Measurements from ENCODE around the gene HIPK2.

HIPK2 gene

DNA sequence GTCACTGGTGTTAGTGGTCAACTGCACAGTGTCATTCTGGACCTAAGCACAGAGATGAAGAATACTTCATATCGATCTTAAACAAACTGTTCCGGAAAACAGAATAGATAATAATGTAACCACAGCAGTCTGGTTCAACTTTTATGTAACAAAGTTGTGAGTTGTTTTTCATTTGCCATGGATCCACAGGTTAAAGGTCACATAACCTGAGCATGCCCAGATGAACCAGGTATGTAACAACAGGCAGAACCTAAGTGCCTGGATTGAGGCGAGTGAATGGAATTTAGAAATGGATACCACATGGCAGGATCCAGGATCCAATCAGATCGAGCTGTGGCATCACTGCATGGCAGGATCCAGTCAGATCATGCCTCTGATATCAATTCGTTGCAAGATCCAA lies 167.2 kb downstream of the HIPK2 start:
- peaks cover 81% of the 10 kb centered on the region for H3K36me3 ChIP-seq
- no peaks in the 10 kb centered on the region for H3K9me3 ChIP-seq
- no peak for TF ChIP-seq Cebpa-rat (IDR thresholded peaks at IDR 0.05)
- H3K27ac ChIP-seq: no peak overlapping the region
- no peaks in the 10 kb centered on the region for H3K27me3 ChIP-seq
- H3K4me3 ChIP-seq: no peak overlapping the region
- no peaks in the 10 kb centered on the region for H4K20me1 ChIP-seq
- no peak overlapping the region for H3K4me2 ChIP-seq
- H3K9ac ChIP-seq: no peak overlapping the region
- H3K4me1 ChIP-seq: no peaks in the 10 kb centered on the region

- Histone ChIP-seq H3K9ac (no peak overlapping the region), H3K36me3 (peaks cover 79% of the 10 kb centered on the region), H3K4me2 (no peak overlapping the region), H4K20me1 (no peaks in the 10 kb centered on the region), H3K27me3 (no peaks in the 10 kb centered on the region), H3K27ac (no peak overlapping the region), H3K4me3 (no peak overlapping the region), H3K4me1 (peaks cover 5% of the 10 kb centered on the region; the same call in 1 of the 2 replicates), H3K9me3 (no peaks in the 10 kb centered on the region)
- no peak for TF ChIP-seq Cebpa-rat (IDR thresholded peaks at IDR 0.05)
These were observed 173.9 kb downstream of the HIPK2 start for GRCh38 chr7:139603896-139604295.

- H3K4me3 ChIP-seq: no peak overlapping the region
- H3K9ac ChIP-seq: no peak overlapping the region
- peaks cover 5% of the 10 kb centered on the region; the same call in 1 of the 2 replicates for H3K4me1 ChIP-seq
- H3K4me2 ChIP-seq: no peak overlapping the region
- H3K27ac ChIP-seq: no peak overlapping the region
- TF ChIP-seq Cebpa-rat (IDR thresholded peaks at IDR 0.05): no peak
- H3K27me3 ChIP-seq: no peaks in the 10 kb centered on the region
- H3K36me3 ChIP-seq: peaks cover 80% of the 10 kb centered on the region
- no peaks in the 10 kb centered on the region for H3K9me3 ChIP-seq
- H4K20me1 ChIP-seq: no peaks in the 10 kb centered on the region
These were observed 174.5 kb downstream of the HIPK2 start for GRCh38 chr7:139603282-139603681.

DNA sequence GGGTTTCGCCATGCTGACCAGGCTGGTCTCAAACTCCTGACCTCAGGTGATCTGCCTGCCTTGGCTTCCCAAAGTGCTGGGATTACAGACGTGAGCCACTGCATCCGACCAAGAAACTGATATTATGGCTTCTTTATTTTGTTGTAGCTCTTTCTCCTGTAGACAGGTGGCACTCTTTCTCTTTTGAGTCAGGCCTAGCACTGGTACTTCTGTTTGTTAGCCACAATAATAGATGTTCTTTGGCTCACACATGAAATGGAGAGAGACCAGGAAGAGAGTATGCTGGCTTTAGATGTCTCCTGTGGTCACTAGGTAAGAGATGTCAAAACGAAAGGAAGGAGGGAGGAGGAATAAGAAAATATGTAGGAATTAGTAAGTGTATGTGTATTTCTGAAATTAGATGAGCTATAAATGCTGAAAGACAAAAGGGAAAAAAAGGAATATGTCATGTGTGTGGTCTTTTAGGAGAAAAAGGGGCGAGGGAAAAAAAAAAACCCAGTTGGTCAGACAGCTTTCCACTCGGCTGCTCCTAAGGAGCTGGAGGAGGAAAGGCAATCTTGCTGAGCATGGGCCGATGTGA lies 175.6 kb downstream of the HIPK2 start:
- H3K4me2 ChIP-seq: no peak overlapping the region
- H4K20me1 ChIP-seq: no peaks in the 10 kb centered on the region
- no peak for TF ChIP-seq Cebpa-rat (IDR thresholded peaks at IDR 0.05)
- no peak overlapping the region for H3K9ac ChIP-seq
- peaks cover 83% of the 10 kb centered on the region for H3K36me3 ChIP-seq
- H3K9me3 ChIP-seq: no peaks in the 10 kb centered on the region
- H3K27me3 ChIP-seq: no peaks in the 10 kb centered on the region
- no peak overlapping the region for H3K27ac ChIP-seq
- H3K4me1 ChIP-seq: peaks cover 5% of the 10 kb centered on the region; the same call in 1 of the 2 replicates
- no peak overlapping the region for H3K4me3 ChIP-seq

DNA sequence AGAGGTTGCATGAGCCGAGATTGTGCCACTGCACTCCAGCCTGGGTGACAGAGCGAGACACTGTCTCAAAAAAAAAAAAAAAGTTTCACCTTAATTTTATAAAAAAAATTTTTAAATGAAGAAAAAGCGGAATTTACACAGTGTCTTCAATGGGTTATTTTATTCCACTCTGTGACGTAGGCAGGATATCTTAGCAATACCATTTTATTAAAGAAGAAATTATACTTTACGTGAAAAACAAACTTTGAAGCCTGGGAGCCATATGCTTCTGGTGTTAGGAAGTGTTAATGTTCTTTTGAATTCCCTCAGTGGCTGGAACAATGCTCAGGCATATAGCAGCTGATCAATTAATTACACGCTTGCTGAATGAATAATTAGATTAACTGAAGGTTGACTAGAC lies 176.6 kb downstream of the HIPK2 start:
- peaks cover 5% of the 10 kb centered on the region; the same call in 1 of the 2 replicates for H3K4me1 ChIP-seq
- TF ChIP-seq Cebpa-rat (IDR thresholded peaks at IDR 0.05): no peak
- H3K9ac ChIP-seq: no peak overlapping the region
- no peaks in the 10 kb centered on the region for H3K27me3 ChIP-seq
- no peak overlapping the region for H3K4me3 ChIP-seq
- H3K27ac ChIP-seq: no peak overlapping the region
- H3K36me3 ChIP-seq: peaks cover 89% of the 10 kb centered on the region
- no peak overlapping the region for H3K4me2 ChIP-seq
- H4K20me1 ChIP-seq: no peaks in the 10 kb centered on the region
- H3K9me3 ChIP-seq: no peaks in the 10 kb centered on the region

DNA sequence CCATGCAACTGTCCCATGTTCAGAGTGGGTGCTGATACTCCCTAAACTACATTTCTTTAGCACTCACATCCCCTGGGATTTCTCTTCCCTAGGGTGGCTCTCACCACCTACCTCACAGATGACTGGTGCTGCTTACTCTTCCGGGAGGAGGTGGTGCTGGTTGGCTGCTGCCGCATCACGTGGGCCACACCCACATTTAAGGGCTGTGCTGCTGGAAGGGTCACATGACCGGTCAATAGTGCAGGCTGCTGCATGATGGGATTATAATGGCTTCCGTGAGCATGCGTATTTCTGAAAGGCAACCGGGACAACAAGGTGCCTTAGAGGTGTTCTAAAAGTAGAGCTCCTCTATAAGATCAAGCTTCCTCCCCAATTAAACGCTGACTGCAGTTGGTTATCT lies 177.5 kb downstream of the HIPK2 start:
- Histone ChIP-seq H3K27me3 (no peaks in the 10 kb centered on the region), H3K9ac (no peak overlapping the region), H3K4me2 (no peak overlapping the region), H3K36me3 (peaks cover 93% of the 10 kb centered on the region), H3K4me3 (no peak overlapping the region), H4K20me1 (no peaks in the 10 kb centered on the region), H3K27ac (no peak overlapping the region), H3K9me3 (no peaks in the 10 kb centered on the region), H3K4me1 (peaks cover 5% of the 10 kb centered on the region; the same call in 1 of the 2 replicates)
- no peak for TF ChIP-seq Cebpa-rat (IDR thresholded peaks at IDR 0.05)

GRCh38 chr7:139598642-139599041 lies 179.2 kb downstream of the HIPK2 start:
- no peaks in the 10 kb centered on the region for H3K9me3 ChIP-seq
- no peaks in the 10 kb centered on the region for H3K27me3 ChIP-seq
- no peak overlapping the region for H3K27ac ChIP-seq
- H3K4me3 ChIP-seq: no peak overlapping the region
- H3K36me3 ChIP-seq: peaks cover 96% of the 10 kb centered on the region
- no peak overlapping the region for H3K9ac ChIP-seq
- no peaks in the 10 kb centered on the region for H4K20me1 ChIP-seq
- no peak overlapping the region for H3K4me2 ChIP-seq
- TF ChIP-seq Cebpa-rat (IDR thresholded peaks at IDR 0.05): no peak
- peaks cover 5% of the 10 kb centered on the region; the same call in 1 of the 2 replicates for H3K4me1 ChIP-seq

GRCh38 chr7:139597028-139597427 lies 180.8 kb downstream of the HIPK2 start:
- Histone ChIP-seq H3K27me3 (no peaks in the 10 kb centered on the region), H3K36me3 (peaks cover 98% of the 10 kb centered on the region), H3K27ac (no peak overlapping the region), H3K9ac (no peak overlapping the region), H3K4me3 (no peak overlapping the region), H3K9me3 (no peaks in the 10 kb centered on the region), H4K20me1 (no peaks in the 10 kb centered on the region), H3K4me2 (no peak overlapping the region), H3K4me1 (peaks cover 5% of the 10 kb centered on the region; the same call in 1 of the 2 replicates)
- no peak for TF ChIP-seq Cebpa-rat (IDR thresholded peaks at IDR 0.05)

- TF ChIP-seq Cebpa-rat (IDR thresholded peaks at IDR 0.05): no peak
- Histone ChIP-seq H3K9ac (no peak overlapping the region), H3K36me3 (peaks cover 98% of the 10 kb centered on the region)
These were observed 181.2 kb downstream of the HIPK2 start for GRCh38 chr7:139596626-139597025.

DNA sequence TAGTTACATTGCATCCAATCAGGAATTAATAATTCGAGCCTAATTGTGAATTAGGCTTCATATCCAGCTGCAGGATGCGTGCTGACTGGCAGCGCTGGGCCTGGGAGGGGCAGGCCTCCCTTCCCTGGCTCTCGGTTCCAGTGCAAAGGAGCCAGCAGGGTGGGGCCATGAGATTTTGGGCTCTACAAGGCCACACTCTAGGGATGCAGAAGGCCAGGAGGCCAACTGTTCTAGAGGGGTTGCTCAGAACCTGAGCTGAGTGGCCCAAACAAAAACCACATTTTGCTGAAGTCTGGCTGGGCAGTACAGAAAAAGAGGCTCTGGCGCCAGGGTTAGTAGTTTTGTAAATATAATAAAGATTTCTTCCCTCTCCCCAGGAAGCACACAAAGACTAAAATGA lies 182.0 kb downstream of the HIPK2 start:
- no peak overlapping the region for H3K4me3 ChIP-seq
- H3K4me1 ChIP-seq: peaks cover 5% of the 10 kb centered on the region; the same call in 1 of the 2 replicates
- H3K27me3 ChIP-seq: no peaks in the 10 kb centered on the region
- no peaks in the 10 kb centered on the region for H4K20me1 ChIP-seq
- no peak overlapping the region for H3K4me2 ChIP-seq
- H3K36me3 ChIP-seq: peaks cover 98% of the 10 kb centered on the region
- TF ChIP-seq Cebpa-rat (IDR thresholded peaks at IDR 0.05): no peak
- H3K9me3 ChIP-seq: no peaks in the 10 kb centered on the region
- no peak overlapping the region for H3K27ac ChIP-seq
- no peak overlapping the region for H3K9ac ChIP-seq

More at GRCh38 chr7:139596626-139597025, 181.2 kb downstream of the HIPK2 start:
- H4K20me1 ChIP-seq: no peaks in the 10 kb centered on the region
- H3K4me3 ChIP-seq: no peak overlapping the region
- no peaks in the 10 kb centered on the region for H3K9me3 ChIP-seq
- H3K4me2 ChIP-seq: no peak overlapping the region
- H3K4me1 ChIP-seq: peaks cover 5% of the 10 kb centered on the region; the same call in 1 of the 2 replicates
- H3K27me3 ChIP-seq: no peaks in the 10 kb centered on the region
- H3K27ac ChIP-seq: no peak overlapping the region

All from BLaER1 (cell line).